Measurements from ENCODE around the gene MYO5B.
"Not testable (repeated sequence)": the region's sequence is repeated elsewhere in the genome, so short reads cannot be mapped to it uniquely, and the experiment has no call there.

MYO5B gene

DNA sequence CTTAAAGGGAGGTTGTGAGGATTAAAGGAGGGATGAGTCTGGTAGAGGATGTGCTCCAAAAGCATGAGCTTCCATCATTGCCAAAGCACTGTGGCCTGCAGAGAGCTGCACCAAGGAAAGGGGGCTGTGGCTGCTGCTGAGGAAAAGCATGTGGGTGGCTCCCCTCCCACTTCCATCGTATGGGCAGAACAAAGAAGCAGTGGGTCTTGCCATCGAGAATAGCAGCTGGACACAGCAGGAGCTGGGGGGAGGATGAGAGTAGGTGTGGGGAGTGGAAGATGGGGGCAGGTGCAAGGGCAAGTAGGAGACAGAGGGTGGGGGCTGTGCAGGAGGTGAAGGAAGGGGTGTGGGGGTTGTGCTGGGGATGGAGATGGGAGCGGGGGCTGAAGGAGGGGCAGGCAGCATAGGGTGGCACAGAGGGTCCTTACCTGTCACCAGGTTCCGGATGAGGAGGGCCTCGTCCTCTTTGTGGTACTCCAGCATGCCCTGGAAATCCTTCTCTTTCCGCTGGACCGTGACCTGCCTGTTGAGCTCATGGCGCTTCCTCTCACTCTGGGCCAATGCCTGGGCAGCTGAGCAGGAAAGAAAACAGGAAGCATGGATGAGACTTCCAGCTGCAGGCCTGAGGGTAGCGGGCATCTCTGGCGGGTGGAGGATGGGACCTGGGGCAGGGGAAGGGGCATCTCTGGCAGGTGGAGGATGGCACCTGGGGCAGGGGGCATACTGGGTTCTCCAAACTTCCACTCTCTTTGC is 348.1 kb downstream of the MYO5B start:
- DNase-seq, result no peak

DNA sequence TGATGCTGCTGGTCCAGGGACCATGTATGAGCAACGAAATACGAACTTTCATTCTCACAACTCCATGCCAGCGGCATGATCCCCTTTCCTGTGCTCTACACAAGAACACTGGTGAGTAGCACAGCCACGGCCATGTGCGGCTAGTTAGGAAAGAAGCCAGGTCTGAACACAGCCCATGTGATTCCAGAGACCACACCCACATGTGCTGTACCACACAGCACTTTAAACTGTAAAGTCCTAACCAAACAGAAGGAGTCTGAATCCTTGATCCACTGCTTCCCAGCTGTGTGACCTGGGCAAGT is 348.6 kb downstream of the MYO5B start:
- DNase-seq, result no peak

DNA sequence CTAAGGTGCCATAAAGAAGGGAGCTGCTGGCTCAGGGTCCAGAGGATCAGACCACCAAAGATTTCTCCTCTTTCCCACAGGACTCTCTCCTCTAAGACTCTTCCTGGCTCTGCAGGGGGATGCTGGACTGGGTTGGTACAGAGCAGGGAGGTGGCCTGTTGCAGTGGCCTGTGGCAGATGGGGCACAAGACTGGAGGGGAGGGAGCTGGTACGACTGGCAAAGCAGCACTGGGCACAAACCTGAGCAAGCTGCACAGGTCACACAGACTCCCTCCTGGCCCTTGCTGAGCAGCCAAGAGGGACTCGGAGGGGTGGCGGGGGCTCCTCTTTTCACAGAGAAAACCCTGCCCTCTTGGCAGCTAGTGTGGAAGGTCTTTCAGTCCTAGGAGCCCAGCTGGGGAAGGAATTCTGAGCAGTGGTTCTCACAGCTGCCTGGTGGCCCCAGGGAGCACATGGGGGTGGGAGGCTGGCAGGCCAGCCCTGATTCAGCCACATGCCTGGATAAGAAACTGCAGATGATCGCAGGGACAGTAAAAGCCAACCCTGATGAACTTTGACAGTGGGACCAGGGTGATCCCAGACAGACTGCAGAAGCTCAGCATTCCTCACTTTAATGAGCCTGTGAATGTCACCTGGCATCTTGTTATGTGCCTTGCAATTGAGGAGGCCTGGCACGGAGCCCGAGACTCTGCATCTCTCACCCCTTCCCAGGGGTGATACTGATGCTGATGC is 349.2 kb downstream of the MYO5B start:
- peak; percentile 32 for DNase-seq

DNA sequence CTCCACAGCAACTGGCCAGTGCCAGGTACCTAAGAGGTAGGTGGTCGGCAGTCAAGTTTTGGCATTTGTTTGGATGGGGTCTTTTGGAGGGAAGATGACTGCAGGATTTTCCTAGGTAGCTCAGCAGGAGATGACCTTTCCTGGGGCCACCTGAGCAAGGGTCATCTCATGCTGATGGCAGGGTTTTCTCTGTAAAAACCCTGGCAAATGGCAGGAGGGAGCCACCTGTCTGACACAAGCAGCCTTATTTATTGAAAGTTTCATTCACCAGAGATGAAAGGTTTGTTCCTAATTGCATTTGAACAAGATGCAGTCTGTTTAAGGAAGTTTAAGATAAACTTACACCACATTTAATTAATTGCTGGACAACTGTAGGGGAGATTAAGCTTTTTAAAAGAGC is 350.0 kb downstream of the MYO5B start:
- no peak for DNase-seq

DNA sequence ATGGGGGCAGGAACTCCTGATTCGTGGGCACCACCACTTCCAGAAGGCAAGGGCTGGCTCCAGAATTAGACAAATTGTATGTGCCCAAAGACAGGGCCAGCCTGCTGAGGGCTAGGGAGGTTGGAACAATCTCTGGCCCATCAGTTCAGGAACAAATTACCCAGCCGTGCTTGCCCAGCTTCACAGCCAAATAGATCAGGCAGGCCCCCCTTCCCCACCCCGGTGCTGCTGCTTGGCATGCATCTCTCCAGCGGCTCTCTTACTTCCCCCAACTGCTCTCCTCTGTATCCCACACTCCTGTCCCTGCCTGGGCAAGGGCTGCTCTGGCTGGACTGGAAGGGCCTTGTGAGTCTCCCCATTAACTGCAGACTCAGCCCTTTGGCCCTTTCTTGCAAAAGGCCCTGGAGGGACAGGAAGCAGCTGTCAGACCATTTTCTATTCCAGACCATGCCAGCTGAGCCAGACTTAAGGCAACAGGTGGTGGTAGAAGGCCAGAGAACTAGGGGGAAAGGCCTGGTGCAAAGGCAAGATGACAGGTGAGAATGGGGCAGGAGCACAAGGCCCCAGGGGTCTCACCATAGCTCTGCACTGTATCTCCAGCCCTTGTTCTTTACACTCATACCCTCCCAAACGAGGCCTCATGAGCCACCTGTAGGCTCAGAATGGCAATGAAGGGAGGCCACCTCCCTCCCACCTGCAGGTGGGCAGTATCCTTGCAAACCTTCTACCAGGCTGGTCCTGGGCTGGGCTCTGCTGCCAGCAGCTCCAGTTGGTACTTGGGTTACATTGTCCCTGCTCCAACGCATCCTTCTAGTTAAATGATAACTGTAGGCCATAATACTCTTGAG is 350.9 kb downstream of the MYO5B start:
- DNase-seq, result no peak

DNA sequence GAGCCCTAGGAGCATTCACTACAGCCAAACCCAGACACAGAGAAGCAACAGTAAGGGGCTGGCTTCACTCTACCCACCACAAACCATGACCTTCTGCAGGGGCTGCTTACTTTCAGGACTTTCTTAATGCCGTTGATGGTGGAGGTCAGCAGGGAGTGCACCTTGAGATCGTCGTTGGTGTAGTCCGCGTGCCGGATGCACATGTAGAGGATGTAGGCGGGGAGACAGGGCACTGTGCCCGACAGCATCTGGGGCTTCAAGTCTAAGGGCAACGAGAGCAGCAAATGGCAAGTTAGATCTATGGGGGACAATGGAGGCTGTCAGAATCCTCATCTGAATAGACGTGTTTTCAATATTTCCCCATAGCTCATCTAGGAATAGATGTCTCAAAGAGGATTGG is 351.8 kb downstream of the MYO5B start:
- DNase-seq, result no peak

DNA sequence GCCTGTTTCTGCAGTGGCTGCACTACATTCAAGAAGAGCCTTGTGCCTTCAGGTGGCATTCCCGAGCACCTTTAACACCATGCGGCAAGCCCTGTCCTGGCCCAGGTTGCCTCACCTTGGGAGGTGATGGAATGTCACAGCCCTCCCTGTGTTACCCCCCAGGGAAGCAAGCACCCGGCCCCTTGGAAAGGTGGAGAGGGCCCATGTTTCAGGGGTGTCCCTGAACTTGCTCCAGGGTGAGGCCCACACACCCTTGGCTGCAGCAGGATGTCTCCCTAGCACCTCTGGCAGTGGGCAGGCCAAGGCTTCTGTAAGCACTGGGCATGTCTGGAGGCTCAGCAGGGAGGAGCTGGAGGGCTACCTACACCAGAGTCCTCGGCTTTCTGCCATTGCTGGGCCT is 352.3 kb downstream of the MYO5B start:
- no peak for DNase-seq

DNA sequence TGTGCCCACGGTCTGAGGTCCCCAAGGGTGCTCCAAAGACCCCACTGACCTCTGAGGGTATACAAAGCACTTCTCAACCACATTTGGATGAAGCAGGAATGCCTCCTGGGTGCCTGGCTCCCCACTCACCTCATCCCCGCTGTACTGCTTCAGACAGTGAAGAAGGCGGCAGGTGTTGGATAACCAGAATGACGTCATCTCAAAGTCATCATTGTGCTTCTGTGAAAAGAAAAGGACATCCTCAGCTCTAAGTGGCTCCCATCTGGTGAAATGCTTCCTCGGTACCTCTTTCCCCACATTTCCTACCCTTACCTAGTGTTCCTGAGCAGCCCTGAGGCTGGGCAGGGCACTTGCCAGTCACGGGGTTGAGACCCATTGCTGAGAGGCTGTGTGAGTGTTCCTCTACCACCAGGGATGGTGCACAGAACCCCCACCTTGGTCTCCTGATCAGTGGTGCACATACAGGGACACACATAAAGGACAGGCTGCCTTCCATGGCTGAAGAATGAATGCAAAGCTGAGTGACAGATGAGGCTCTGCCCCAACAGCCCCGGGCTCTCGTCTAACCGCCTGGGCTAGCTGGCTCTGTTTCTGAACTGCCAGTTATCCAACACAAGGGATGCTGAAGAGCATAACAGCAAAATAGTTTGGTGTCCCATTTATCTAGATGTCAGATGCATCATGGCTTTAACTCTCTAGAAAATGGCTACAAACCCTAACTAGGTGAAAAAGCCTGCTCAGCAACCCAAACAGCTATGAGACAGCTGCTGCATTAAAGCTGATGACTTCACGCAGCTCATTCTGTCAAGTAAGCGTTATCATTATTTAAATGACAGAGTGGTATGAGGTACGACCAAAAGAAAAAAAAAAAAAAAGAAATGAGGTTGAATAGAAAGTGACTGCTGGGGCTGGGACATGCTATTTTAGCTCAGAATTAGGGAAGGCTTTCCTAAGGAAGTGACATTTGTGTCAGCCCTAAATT is 353.4 kb downstream of the MYO5B start:
- no peak for DNase-seq

DNA sequence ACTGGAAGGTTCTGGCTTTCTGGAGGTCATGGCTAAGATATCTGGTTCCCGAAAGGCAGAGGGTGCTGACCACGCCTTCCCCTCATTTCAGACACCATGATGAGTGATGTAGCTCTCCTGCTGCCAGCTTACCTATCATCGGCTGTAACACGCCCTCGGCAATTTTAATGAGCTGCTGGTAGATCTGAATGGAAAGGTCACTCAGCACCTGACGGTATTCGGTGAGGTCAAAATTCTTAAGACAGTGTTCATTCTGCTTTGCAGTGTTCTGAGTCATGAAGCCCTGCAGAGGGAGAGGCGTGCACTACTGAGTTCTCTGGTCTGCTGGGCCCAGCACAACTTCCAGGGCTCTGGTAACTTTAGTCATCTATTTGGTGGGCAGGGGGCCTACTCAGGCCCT is 355.9 kb downstream of the MYO5B start:
- DNase-seq, result no peak

DNA sequence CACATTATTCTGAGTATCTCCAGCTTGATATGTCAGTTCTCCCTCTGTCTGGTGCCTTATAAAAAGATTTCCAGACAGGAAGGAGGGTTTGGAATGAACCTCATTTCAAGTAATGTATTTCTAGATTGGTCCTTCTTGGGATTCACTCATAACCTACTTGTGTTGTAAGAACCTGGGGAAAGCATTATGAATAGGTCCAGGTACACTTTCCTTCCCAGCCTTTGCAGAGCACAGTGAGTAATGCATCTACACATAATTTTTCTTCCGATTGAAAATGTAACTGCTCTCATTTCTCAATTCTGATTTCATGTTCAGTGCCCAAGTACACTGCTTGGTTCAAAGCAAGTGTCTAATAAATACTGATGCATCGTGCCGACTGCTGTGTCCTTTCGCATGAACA is 356.6 kb downstream of the MYO5B start:
- DNase-seq, result no peak

DNA sequence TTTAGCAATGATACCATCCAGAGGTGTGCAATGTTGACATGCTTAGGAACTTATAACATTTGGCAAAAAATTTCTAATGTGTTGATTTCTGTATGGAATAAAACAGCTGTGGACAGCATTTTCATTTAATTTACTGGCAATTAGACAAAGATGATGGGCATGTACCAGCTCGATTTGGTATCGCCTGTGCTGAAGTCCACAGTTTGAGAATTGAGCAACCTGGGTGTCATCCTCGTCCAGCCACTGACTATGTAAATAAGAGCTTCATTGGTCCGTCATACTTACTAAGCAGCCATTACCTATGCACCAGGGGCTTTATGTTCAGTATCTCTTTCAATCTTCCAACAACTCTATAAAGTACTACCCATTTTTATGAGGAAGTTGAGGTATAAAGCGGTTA is 357.1 kb downstream of the MYO5B start:
- DNase-seq, result no peak

DNA sequence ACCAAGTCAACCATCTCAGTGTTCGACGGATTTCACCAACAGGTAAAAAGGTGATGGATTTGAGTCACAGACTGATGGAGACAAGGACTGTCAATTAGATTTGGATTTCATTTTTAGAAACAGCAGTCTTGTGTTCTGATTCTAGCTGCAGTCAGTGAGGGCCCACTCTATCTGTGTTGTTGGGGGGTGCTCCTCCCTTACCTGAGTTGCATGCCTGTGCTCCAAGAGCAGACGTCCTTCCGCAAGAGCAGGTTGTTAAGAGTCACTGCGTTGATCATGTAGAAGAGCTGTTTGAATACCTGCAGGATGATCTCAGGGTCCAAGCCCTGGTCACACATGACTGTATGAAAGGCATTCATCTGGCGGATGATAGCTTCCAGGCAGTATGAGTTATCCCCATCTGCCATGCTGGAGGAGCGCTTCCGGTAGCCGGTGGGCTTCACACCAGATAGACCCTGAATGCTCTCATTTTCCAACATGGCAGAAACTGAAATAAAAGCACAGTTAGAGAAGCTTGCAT is 357.6 kb downstream of the MYO5B start:
- not testable (repeated sequence) for DNase-seq

DNA sequence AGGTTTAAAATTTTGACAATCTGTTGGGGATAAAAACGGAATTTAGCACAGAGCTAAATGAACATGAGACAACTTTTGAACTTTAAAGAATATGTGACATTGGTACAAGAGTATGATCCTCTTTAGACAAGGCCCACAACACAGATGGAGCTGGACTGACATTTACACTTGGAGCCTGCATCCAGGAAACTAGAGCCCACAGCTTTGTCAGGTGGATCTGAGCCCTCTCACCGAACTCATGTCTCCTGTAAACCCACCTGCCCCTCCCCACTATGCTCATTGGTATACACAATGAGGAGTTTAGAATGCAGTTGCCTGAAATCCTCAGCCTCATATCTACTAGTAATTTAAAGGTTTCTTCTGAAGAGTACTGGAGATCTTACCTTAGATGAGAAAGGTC is 359.5 kb downstream of the MYO5B start:
- DNase-seq, result no peak

DNA sequence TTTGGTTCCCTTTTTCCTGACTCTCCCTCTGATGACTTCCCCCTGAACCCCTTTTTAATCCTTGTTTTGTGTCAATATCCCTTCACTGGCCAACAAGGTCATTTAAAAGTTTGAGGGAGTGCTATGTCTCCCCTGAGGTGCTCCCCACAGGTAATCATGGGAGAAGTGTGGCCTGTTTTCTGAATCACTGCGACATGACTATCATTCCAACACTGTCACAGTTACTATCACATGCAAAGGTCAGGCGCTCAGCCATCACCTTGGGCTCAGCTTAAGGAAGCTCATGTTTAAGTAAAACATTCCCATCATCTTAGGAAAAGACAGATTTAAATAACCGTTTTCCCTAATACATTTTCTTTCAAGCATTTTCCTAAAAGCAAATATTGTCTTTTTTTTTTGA is 360.7 kb downstream of the MYO5B start:
- no peak for DNase-seq

DNA sequence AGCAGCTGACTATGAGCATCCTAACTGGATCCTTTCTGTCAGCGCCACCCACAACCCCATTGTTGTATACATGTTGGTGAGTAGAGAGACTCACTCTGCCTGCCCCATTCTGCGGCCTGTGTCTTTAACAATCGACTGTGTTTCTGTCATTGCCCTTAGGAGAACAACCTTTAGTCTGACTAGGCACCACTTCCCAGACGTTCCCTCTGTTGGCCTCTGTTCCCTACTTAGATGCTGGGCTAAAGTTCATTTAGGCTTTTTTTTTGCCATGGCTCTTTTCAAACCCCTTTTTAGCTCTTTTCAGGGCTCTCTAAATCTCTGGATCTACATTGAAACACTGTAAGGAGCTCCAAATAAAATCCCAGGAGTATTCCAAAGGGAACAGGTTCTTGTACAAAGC is 361.1 kb downstream of the MYO5B start:
- DNase-seq, result no peak

DNA sequence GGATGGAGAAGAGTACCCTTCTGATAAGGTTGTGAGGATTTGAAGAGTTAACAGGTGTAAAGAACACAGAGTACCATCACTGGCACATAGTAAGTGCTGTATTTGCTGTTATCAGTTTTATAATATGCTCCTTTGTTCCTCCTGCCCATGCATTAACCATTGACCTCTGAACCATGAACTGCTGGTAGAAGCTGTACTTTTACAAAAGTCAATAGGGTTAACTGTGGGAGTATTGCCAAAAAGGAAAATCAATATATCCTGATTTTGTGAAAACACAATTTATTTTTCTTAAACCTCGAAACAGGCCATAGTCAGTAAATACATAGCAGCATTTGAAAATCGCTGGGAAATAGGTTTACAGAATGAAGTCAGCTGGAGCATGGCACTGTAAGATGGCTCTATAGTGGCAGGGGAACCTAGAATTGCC is 362.7 kb downstream of the MYO5B start:
- DNase-seq, result no peak

DNA sequence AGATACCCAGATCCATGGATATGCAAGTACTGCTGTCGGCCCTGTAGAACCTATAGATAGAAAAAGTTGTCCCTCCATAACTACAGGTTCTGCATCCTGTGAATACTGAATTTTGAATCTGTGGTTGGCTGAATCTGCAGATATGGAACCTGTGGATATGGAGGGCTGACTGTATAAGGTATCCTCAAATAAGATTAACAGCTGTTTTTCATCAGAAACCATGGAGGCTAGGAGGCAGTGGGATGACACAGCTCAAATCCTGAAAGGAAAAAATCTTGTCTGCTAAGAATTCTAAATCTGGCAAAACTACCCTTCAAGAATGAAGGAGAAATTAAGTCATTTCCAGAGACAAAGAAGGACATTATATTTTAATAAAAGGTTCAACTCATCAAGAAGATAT is 367.0 kb downstream of the MYO5B start:
- no peak for DNase-seq

DNA sequence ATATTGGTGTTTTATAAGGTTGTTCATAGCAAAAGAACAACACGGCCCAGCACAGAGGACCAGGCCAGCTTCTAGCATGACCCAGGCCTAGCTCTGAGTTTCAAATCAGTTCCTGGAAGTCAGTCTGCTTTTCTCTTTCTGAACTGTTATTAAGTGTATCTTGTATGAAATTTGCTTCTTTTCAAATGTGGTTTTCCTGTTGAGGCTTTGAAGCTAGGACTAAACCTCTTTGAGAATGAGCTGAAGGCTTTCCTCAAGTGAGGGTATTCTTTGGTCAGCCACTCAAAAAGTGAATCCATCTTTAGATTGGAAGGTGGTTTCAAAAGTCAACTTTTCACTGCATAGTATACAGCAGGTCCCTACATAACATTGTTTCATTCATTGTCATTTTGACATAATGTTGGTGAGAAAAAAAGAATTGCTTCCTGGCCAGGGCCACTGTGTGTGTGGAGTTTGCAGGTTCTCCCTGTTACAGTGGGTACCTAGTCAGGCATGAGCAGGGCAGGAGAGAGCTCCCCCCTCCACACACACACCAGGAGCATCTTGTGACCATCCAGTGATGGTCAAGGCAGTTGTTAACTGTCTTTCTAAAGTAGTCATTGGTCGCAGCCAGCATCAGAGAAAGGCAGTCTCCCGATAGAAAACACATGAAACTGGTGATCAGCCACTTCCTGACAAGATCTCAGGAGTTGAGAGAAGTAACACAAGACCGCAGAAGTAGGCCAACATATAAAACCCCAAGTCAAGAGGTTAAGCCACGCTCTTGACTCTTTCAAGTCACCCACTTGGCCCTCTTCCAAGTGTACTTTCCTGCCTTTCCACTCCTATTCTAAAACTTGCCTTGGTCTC is 374.9 kb downstream of the MYO5B start:
- DNase-seq, result no peak

DNA sequence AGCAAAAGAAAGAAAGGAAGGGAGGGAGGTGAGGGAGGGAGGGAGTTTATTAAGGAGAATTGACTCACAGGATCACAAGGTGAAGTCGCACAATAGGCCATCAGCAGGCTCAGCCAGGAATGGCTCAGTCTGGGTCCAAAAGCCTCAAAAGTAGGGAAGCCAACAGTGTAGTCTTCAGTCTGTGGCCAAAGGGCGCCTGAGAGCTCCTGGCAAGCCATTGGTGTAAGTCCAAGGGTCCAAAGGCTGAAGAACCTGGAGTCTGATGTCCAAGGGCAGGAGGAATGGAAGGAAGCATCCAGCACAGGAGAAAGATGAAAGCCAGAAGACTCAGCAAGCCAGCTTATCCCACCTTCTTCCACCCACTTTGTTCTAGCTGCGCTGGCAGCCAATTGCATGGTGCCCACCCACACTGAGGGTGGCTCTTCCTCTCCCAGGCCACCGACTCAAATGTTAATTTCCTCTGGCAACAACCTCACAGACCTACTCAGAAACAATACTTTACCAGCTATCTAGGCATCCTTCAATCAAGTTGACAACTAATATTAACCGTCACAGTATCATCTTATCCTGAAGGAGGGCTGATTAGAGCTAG is 375.8 kb downstream of the MYO5B start:
- no peak for DNase-seq

DNA sequence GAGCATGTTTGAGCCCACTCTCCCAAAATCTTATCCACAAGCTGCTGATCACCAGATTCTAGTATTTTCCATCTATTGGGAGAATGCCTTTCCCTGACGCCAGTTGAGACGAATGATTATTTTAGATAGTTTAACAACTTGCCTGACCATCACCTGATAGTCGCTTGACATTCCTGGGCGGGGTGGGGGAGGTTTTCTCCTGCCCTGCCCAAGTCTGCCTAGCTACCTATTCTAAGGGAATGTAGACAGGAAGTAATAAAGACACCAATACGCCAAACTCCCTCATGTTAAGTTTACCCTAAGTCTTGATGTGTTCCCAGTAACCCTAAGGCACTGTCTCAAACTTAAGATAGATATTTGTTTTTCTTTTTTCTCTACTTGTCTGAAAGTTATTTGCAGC is 377.0 kb downstream of the MYO5B start:
- DNase-seq, result no peak

DNA sequence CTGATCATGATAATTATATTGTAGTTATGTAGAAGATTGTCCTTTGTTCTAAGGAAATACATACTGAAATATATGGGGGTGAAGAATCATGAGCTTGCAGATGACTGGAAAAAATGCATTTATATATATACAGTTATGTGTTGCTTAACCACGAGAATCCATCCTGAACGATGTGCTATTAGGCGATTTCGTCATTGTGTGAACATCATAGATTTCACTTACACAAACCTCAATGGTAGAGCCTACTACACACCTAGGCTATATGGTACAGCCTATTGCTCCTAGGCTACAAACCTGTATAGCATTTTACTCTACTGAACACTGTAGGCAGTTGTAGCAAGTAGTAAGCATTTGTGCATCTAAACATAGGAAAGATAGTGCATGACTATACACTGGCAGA is 379.0 kb downstream of the MYO5B start:
- no peak for DNase-seq

Measured in retina (tissue), 1 donor.